Stomach (tissue), 9 donors: ENCODE measurements around the gene BANF2. TPM values are rescaled to one million over a fixed set of nuclear protein-coding genes. Genes with fewer than 3 reads are reported as not detected.

Experiments
- DNase-seq, 2 donors: peaks; one replicate each; pipeline versions ENCODE4 v3.0.0 to v3.0.0-alpha.2; 2013 to 2019
- H3K27ac ChIP-seq, 5 donors: fragments of 200-600 bp in 4 of 5; sonication (generic) in 4 of 5; one replicate each; pipeline ENCODE4 v1.5.1; 2013 to 2019; ENCODE audit warnings: mild to moderate bottlenecking in 1 of 5, moderate library complexity in 1 of 5
- H3K27me3 ChIP-seq, 3 donors: fragments of 200-600 bp; sonication (generic); one replicate each; pipeline ENCODE4 v1.5.1; 2017 to 2019; ENCODE audit warnings: mixed run types in 1 of 3
- H3K36me3 ChIP-seq, 4 donors: fragments of 200-600 bp; sonication (generic); 1 replicate in 3 of 4; 2 replicates in 1 of 4; pipeline ENCODE4 v1.5.1; 2016 to 2019
- H3K4me1 ChIP-seq, 4 donors: fragments of 200-600 bp; sonication (generic); one replicate each; pipeline ENCODE4 v1.5.1; 2016 to 2019
- H3K4me3 ChIP-seq, 4 donors: fragments of 200-600 bp; sonication (generic) in 3 of 4; one replicate each; pipeline ENCODE4 v1.5.1; 2016 to 2019; ENCODE audit warnings: mild to moderate bottlenecking in 1 of 4
- H3K9me3 ChIP-seq, 4 donors: fragments of 200-600 bp; sonication (generic); one replicate each; pipeline ENCODE4 v1.5.1; 2016 to 2019
- CTCF ChIP-seq, 7 experiments: fragments of 450-650 bp in 4 of 7; fragments of 200-600 bp in 3 of 7; sonication (generic) in 3 of 7; IDR thresholded peaks; one replicate each; pipeline ENCODE4 v1.5.1; 2016 to 2019; ENCODE audit warnings: antibody characterized with exemption in 7 of 7, control low read depth in 2 of 7, mild to moderate bottlenecking in 1 of 7
- EP300 ChIP-seq: sonication (generic); formaldehyde crosslinking; IDR thresholded peaks from one replicate; pipeline ENCODE4 v1.6.1; 2017; ENCODE audit warnings: antibody characterized with exemption
- POLR2A ChIP-seq, 4 donors: fragments of 450-650 bp; IDR thresholded peaks; one replicate each; pipeline ENCODE4 v1.6.1; 2016; ENCODE audit warnings: antibody characterized with exemption in 4 of 4, control low read depth in 2 of 4, mild to moderate bottlenecking in 1 of 4, moderate library complexity in 1 of 4
- POLR2AphosphoS5 ChIP-seq, 3 donors: sonication (generic); formaldehyde crosslinking; IDR thresholded peaks; one replicate each; pipeline ENCODE4 v1.6.1; 2016; ENCODE audit warnings: antibody characterized with exemption in 3 of 3
- WGBS, 5 donors: extraction: QIAGEN DNeasy Blood & Tissue Kit in 3 of 5; methylation state at CpG; one replicate each; pipeline versions ENCODE4 v1.1.5 to v1.1.7; 2013 to 2018; 5-methylcytosine and 5-hydroxymethylcytosine counted together
- intact Hi-C: fragments of 100-400 bp; cut with DNase I; formaldehyde crosslinking; loops from one replicate; pipeline ENCODE4 v1.15.1; 2023; ENCODE audit warnings: low total_unique reads
- polyA plus RNA-seq, 3 donors: library from polyadenylated mRNA; stranded (reverse); fragments of 200-250 nt; gene quantifications; one replicate each; pipeline ENCODE4 v1.2.3, GENCODE V29; 2013
- total RNA-seq, 5 donors: library from RNA; depleted of rRNA; stranded (reverse); fragments of >200 nt; gene quantifications; one replicate each; pipeline versions ENCODE4 v1.1.0 to v1.2.3, GENCODE V29; 2014 to 2016
- donor health status: healthy with polysubstance abuse.
- donor health status: Bipolar disorder and iron deficiency.
- donor health status: healthy.

Gene BANF2
- total and polyA plus RNA-seq, 8 donors = not detected

DNA sequence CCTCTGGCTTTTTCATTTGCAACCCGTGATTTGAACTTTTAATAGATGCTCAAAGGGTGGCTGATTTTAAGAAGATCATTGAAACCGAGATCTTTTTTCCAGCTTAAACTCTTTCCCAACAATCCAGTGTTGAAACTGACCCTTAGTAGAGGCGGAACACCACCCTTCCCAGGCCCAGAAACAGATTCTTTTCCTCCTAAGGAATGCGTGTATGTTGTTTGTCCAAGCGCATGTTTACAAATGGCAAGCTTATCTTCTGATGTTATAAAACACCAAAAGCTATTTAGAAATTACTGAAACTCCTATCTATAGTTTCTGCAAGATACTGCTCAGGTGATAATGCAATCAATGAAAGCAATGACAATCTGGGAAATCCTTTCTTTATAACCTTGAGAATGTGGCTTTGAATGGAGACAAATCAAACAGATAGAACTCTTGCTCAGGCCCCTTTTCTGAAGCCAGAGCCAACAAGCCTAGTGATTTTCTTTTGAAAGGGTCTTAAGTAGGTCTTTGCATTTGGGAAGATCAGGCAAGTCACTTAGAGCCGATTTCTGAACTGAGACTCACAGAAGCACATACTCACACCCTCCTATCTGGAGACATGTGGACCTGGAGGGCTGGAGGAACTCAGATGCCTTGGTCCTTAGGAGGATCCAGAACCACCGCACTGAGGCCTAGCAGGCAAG, 9.1 kb downstream of the BANF2 start:
- H3K27me3 ChIP-seq = no peaks in the 10 kb centered on the region
- H3K9me3 ChIP-seq = no peaks in the 10 kb centered on the region
- H3K4me3 ChIP-seq = no peak overlapping the region
- WGBS, 5 donors = 42 to 63% (median 53%) methylated on average over 7 of the region's 7 CpGs
- peak in 1 of 2 donors; percentile 42 for DNase-seq
- no peak for TF ChIP-seq CTCF (IDR thresholded peaks at IDR 0.05)
- no peak for TF ChIP-seq EP300
- TF ChIP-seq POLR2AphosphoS5 (IDR thresholded peaks at IDR 0.05) = peak in 1 of 3 donors; percentile 18
- TF ChIP-seq POLR2A (IDR thresholded peaks at IDR 0.05) = no peak
- no peaks in the 10 kb centered on the region for H3K36me3 ChIP-seq
- intact Hi-C loops = no loop called here
- H3K4me1 ChIP-seq = peaks cover 14 to 43% (median 20%) of the 10 kb centered on the region in 4 donors
- peak overlapping the region in 1 of 5 donors; percentile 36 for H3K27ac ChIP-seq

GRCh38 chr20:17709361-17710293, 9.9 kb downstream of the BANF2 start:
- H3K9me3 ChIP-seq = no peaks in the 10 kb centered on the region
- TF ChIP-seq POLR2AphosphoS5 (IDR thresholded peaks at IDR 0.05) (no peak), CTCF (IDR thresholded peaks at IDR 0.05) (no peak), EP300 (no peak), POLR2A (IDR thresholded peaks at IDR 0.05) (no peak)
- no peak overlapping the region for H3K27ac ChIP-seq
- DNase-seq = no peak
- peaks cover 14 to 43% (median 23%) of the 10 kb centered on the region in 4 donors for H3K4me1 ChIP-seq
- H3K36me3 ChIP-seq = no peaks in the 10 kb centered on the region
- H3K4me3 ChIP-seq = no peak overlapping the region
- WGBS, 5 donors = 83 to 90% (median 84%) methylated on average over 9 to 12 of the region's 12 CpGs
- no peaks in the 10 kb centered on the region for H3K27me3 ChIP-seq
- intact Hi-C loops = no loop called here

DNA sequence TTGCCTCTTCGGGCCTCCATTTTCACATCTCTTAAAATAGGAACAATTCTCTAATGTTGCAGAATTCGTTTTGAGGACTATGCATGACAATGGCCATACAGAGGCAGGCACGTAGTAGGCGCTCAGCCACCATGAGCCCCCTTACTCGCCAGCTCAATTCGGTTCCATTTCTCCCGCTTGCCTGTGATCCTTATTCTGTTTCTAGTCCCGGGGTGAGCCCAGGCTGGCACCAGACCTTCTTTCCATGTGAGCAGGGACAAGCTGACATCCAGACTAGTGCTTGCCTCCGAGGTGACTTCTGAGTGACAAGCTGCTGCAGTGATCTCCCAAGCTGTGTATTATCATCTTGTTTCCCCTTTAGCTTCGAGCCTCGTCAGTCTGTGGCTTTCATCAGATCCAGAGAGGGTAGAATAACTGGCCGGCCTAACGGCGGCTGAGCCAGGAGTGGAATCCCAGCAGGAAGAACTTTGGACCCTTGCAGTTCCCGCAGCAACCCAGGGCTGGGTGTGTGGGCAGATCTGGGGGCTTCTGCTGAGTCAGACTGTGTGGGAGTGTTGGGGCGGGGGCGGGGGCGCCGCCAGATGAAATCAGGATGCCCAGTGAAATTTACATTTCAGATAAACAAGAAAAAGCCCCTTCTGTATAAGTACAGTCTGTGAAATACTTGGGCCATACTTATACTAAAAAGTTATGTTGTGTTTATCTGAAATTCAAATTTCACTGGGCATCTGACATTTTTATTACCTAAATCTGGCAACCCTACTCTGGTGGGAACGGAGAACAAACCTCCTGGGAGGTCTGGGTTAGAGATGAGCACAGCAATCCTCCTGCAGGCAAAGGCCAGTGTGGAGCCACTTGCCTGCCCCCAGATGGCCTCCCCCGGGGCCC, 10.9 kb downstream of the BANF2 start:
- peak overlapping the region in 1 of 5 donors; percentile 2 for H3K27ac ChIP-seq
- intact Hi-C loops = no loop called here
- no peak overlapping the region for H3K4me3 ChIP-seq
- 50 to 58% (median 53%) methylated on average over 21 of the region's 21 CpGs for WGBS, 5 donors
- TF ChIP-seq POLR2A (IDR thresholded peaks at IDR 0.05) = no peak
- TF ChIP-seq CTCF (IDR thresholded peaks at IDR 0.05) = no peak
- H3K27me3 ChIP-seq = no peaks in the 10 kb centered on the region
- DNase-seq = peak in 1 of 2 donors; percentile 72
- H3K36me3 ChIP-seq = no peaks in the 10 kb centered on the region
- H3K4me1 ChIP-seq = peaks cover 14 to 43% (median 25%) of the 10 kb centered on the region in 4 donors
- no peaks in the 10 kb centered on the region for H3K9me3 ChIP-seq

DNA sequence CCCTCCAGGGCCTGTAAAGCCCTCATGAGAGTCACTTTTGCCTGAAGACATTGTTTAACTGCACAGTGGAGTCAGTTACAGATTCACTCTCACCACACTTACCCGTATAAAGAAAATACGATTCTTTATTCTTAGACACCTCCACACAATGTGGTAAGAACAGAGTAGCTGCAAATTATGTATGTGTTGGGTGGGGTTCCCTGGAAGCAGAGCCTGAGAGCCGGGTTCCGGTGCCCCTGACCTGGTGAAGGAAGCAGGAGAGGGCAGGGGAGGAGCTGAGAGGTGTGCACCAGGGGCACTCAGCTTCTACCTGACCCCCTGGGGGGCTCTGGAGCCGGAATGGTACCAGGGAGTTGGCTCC, 11.5 kb downstream of the BANF2 start:
- peaks cover 14 to 43% (median 25%) of the 10 kb centered on the region in 4 donors for H3K4me1 ChIP-seq
- WGBS, 5 donors = 83 to 88% (median 87%) methylated on average over 4 to 5 of the region's 5 CpGs
- DNase-seq = no peak
- TF ChIP-seq CTCF (IDR thresholded peaks at IDR 0.05) = no peak
- no peak for TF ChIP-seq POLR2AphosphoS5 (IDR thresholded peaks at IDR 0.05)
- TF ChIP-seq POLR2A (IDR thresholded peaks at IDR 0.05) = no peak
- no peak for TF ChIP-seq EP300
- H3K27ac ChIP-seq = peak overlapping the region in 1 of 5 donors; percentile 2
- H3K27me3 ChIP-seq = no peaks in the 10 kb centered on the region
- H3K9me3 ChIP-seq = no peaks in the 10 kb centered on the region
- H3K36me3 ChIP-seq = no peaks in the 10 kb centered on the region
- H3K4me3 ChIP-seq = no peak overlapping the region
- intact Hi-C loops = no loop called here
